HCT116 (cell line): Measurements from ENCODE around the gene BICD1. TPM values are rescaled to one million over a fixed set of nuclear protein-coding genes. Genes with fewer than 3 reads are reported as not detected.

Experiments
- ATAC-seq: fragments of 200-7000 bp; cut with Tn5 transposase; 2 replicates; pipeline ENCODE4 v1.9.1; 2020; ENCODE audit warnings: mild to moderate bottlenecking, moderate library complexity
- BruUV-seq: library from RNA; stranded (reverse); fragments of 400-500 nt; replicated peaks from 2 replicates; lab custom pipeline; 2021; lab: Mats Ljungman, UMichigan
- CTCF ChIA-PET: fragments of 300-600 bp; sonication (Branson Sonifier 250); formaldehyde crosslinking; loops from one replicate; lab custom pipeline; 2021; ENCODE audit warnings: antibody characterized with exemption; lab: Charles Lee
- POLR2A ChIA-PET: fragments of 300-600, 350-600 bp; sonication (Branson Sonifier 250); formaldehyde crosslinking; loops from one replicate; lab custom pipeline; 2021; ENCODE audit warnings: antibody characterized with exemption; lab: Charles Lee
- RAD21 ChIA-PET, 2 experiments: fragments of 300-600 bp; sonication (Branson Sonifier 250); formaldehyde crosslinking; loops; one replicate each; lab custom pipeline; 2023; ENCODE audit warnings: low total read pairs in 2 of 2; ENCODE audit not compliant: uncharacterized antibody in 2 of 2, unreplicated experiment in 2 of 2, low non-redundant PET in 1 of 2; lab: Charles Lee
- DNase-seq: peaks from one replicate; pipeline ENCODE4 v3.0.0-alpha.2; 2010; ENCODE audit warnings: low read depth, low spot score
- H2AFZ ChIP-seq: fragments of 200-600 bp; shearing (Covaris generic), sonication (generic); 2 replicates; pipeline ENCODE4 v1.6.1; 2017; ENCODE audit warnings: low read depth, mixed run types, mixed read lengths, antibody characterized with exemption, low read length; ENCODE audit not compliant: poor library complexity, severe bottlenecking
- H3K27ac ChIP-seq: 2 replicates; pipeline ENCODE4 v1.5.1; 2012; ENCODE audit warnings: low read depth, low read length
- H3K27me3 ChIP-seq: fragments of 200-600 bp; sonication (generic); 2 replicates; pipeline ENCODE4 v1.6.1; 2016; ENCODE audit warnings: mixed run types, low read length, mixed read lengths; ENCODE audit not compliant: insufficient read depth
- H3K36me3 ChIP-seq, 2 experiments: fragments of 200-500 bp in 1 of 2; fragments of 200-600 bp in 1 of 2; sonication (Bioruptor generic) in 1 of 2; sonication (generic) in 1 of 2; 2 replicates each; pipeline versions ENCODE4 v1.5.1 to v1.6.1; 2014 to 2016; ENCODE audit warnings: low read length in 2 of 2, inconsistent platforms in 1 of 2, mixed read lengths in 1 of 2, mixed run types in 1 of 2; ENCODE audit not compliant: insufficient read depth in 2 of 2, control insufficient read depth in 1 of 2
- H3K4me1 ChIP-seq, 2 experiments: fragments of 200-600 bp in 1 of 2; sonication (generic) in 1 of 2; 2 replicates each; pipeline versions ENCODE4 v1.5.1 to v1.6.1; 2012 to 2017; ENCODE audit warnings: low read length in 2 of 2, inconsistent platforms in 1 of 2, mild to moderate bottlenecking in 1 of 2, mixed read lengths in 1 of 2, mixed run types in 1 of 2, moderate library complexity in 1 of 2; ENCODE audit not compliant: insufficient read depth in 2 of 2, control insufficient read depth in 1 of 2
- H3K4me2 ChIP-seq: fragments of 200-600 bp; sonication (generic); 2 replicates; pipeline ENCODE4 v1.6.1; 2017; ENCODE audit warnings: mixed run types, low read length, mixed read lengths
- H3K4me3 ChIP-seq, 2 experiments: fragments of 200-600 bp in 1 of 2; sonication (generic) in 1 of 2; replicated peaks in 1 of 2; 2 replicates each; pipeline ENCODE4 v1.5.1; 2011 to 2016; ENCODE audit warnings: low read length in 2 of 2, control low read depth in 1 of 2, low read depth in 1 of 2, mild to moderate bottlenecking in 1 of 2, mixed read lengths in 1 of 2, mixed run types in 1 of 2
- H3K79me2 ChIP-seq: fragments of 200-600 bp; sonication (generic); 2 replicates; pipeline ENCODE4 v1.6.1; 2017; ENCODE audit warnings: mild to moderate bottlenecking, mixed run types, low read length, moderate library complexity, mixed read lengths; ENCODE audit not compliant: insufficient read depth
- H3K9ac ChIP-seq: fragments of 200-600 bp; sonication (generic); 2 replicates; pipeline ENCODE4 v1.6.1; 2016; ENCODE audit warnings: low read length, mixed read lengths
- H3K9me2 ChIP-seq: fragments of 200-600 bp; sonication (generic), shearing (Covaris generic); 2 replicates; pipeline ENCODE4 v1.6.1; 2017; ENCODE audit warnings: mixed run types, mild to moderate bottlenecking, moderate library complexity; ENCODE audit not compliant: insufficient read depth
- H3K9me3 ChIP-seq, 2 experiments: fragments of 200-500 bp in 1 of 2; fragments of 200-600 bp in 1 of 2; sonication (Bioruptor generic) in 1 of 2; sonication (generic) in 1 of 2; 2 replicates each; pipeline ENCODE4 v1.6.1; 2014 to 2017; ENCODE audit warnings: low read length in 2 of 2, mixed read lengths in 2 of 2, inconsistent platforms in 1 of 2, low read depth in 1 of 2, mild to moderate bottlenecking in 1 of 2, mixed run types in 1 of 2, moderate library complexity in 1 of 2; ENCODE audit not compliant: control insufficient read depth in 1 of 2, insufficient read depth in 1 of 2
- H4K20me1 ChIP-seq: fragments of 200-600 bp; sonication (generic), shearing (Covaris generic); 2 replicates; pipeline ENCODE4 v1.6.1; 2017; ENCODE audit warnings: mixed run types, mild to moderate bottlenecking, moderate library complexity; ENCODE audit not compliant: insufficient read depth
- CBX3 ChIP-seq: IDR thresholded peaks from 2 replicates; pipeline ENCODE4 v1.6.1; 2012; ENCODE audit warnings: low read depth
- CEBPB ChIP-seq: IDR thresholded peaks from 2 replicates; pipeline ENCODE4 v1.6.1; 2012; ENCODE audit warnings: low read depth
- CTCF ChIP-seq, 3 experiments: fragments of 200-600 bp in 1 of 3; sonication (generic) in 1 of 3; IDR thresholded peaks in 2 of 3; conservative IDR thresholded peaks in 1 of 3; 2 replicates each; pipeline ENCODE4 v1.5.1; 2012 to 2017; ENCODE audit warnings: low read depth in 2 of 3, low read length in 2 of 3, antibody characterized with exemption in 1 of 3, borderline replicate concordance in 1 of 3, control low read depth in 1 of 3, mild to moderate bottlenecking in 1 of 3, mixed read lengths in 1 of 3, mixed run types in 1 of 3, moderate library complexity in 1 of 3; ENCODE audit not compliant: insufficient read depth in 1 of 3
- EGR1 ChIP-seq: IDR thresholded peaks from 2 replicates; pipeline ENCODE4 v1.6.1; 2012; ENCODE audit warnings: low read depth
- ELF1 ChIP-seq: IDR thresholded peaks from 2 replicates; pipeline ENCODE4 v1.6.1; 2012; ENCODE audit warnings: low read depth, borderline replicate concordance
- EZH2 ChIP-seq: fragments of 200-600 bp; sonication (generic); IDR thresholded peaks from 2 replicates; pipeline ENCODE4 v1.6.1; 2017; ENCODE audit warnings: antibody characterized with exemption, mixed run types
- FOSL1 ChIP-seq: IDR thresholded peaks from 2 replicates; pipeline ENCODE4 v1.6.1; 2012; ENCODE audit warnings: low read depth
- JUND ChIP-seq: IDR thresholded peaks from 2 replicates; pipeline ENCODE4 v1.6.1; 2012
- POLR2A ChIP-seq: IDR thresholded peaks from 2 replicates; pipeline ENCODE4 v1.7.0; 2011; ENCODE audit warnings: borderline replicate concordance; ENCODE audit not compliant: insufficient read depth, insufficient read length; ENCODE audit errors: extremely low read depth
- POLR2AphosphoS5 ChIP-seq: IDR thresholded peaks from 2 replicates; pipeline ENCODE4 v1.6.1; 2011; ENCODE audit warnings: mild to moderate bottlenecking, low read depth, low read length, moderate library complexity
- RAD21 ChIP-seq: IDR thresholded peaks from 2 replicates; pipeline ENCODE4 v1.6.1; 2012; ENCODE audit warnings: low read depth, mild to moderate bottlenecking
- REST ChIP-seq: IDR thresholded peaks from 2 replicates; pipeline ENCODE4 v1.6.1; 2012; ENCODE audit warnings: low read depth
- SIN3A ChIP-seq: IDR thresholded peaks from 2 replicates; pipeline ENCODE4 v1.6.1; 2012; ENCODE audit warnings: low read depth
- SP1 ChIP-seq: IDR thresholded peaks from 2 replicates; pipeline ENCODE4 v1.6.1; 2012; ENCODE audit warnings: low read depth
- SRF ChIP-seq: IDR thresholded peaks from 2 replicates; pipeline ENCODE4 v1.6.1; 2012; ENCODE audit warnings: low read depth
- YY1 ChIP-seq: IDR thresholded peaks from 2 replicates; pipeline ENCODE4 v1.6.1; 2011; ENCODE audit warnings: low read length, low read depth, moderate library complexity, mild to moderate bottlenecking; ENCODE audit not compliant: insufficient replicate concordance; ENCODE audit errors: extremely low read depth
- ZNF274 ChIP-seq: fragments of 200-500 bp; sonication (Bioruptor generic); IDR thresholded peaks from 2 replicates; pipeline ENCODE4 v1.6.1; 2014; ENCODE audit warnings: mild to moderate bottlenecking, low read depth, low read length, inconsistent platforms
- intact Hi-C: fragments of 100-400 bp; cut with micrococcal nuclease; formaldehyde crosslinking; loops from 2 replicates; pipeline ENCODE4 v1.10.0; 2022
- total RNA-seq: library from RNA; stranded (reverse); gene quantifications from one replicate; pipeline ENCODE4 v1.2.1, GENCODE V29; 2021; ENCODE audit not compliant: unreplicated experiment
- TF ChIP-seq, protein P1 (sequence below): IDR thresholded peaks from 2 replicates; pipeline ENCODE4 v1.6.1; 2012
- TF ChIP-seq, protein P2 (sequence below): IDR thresholded peaks from 2 replicates; pipeline ENCODE4 v1.6.1; 2011; ENCODE audit warnings: mild to moderate bottlenecking, low read length, moderate library complexity; ENCODE audit not compliant: insufficient replicate concordance; ENCODE audit errors: extremely low read depth

The BICD1 gene
- total RNA-seq, 1 experiment from 2014 or later = 32.5 TPM

DNA sequence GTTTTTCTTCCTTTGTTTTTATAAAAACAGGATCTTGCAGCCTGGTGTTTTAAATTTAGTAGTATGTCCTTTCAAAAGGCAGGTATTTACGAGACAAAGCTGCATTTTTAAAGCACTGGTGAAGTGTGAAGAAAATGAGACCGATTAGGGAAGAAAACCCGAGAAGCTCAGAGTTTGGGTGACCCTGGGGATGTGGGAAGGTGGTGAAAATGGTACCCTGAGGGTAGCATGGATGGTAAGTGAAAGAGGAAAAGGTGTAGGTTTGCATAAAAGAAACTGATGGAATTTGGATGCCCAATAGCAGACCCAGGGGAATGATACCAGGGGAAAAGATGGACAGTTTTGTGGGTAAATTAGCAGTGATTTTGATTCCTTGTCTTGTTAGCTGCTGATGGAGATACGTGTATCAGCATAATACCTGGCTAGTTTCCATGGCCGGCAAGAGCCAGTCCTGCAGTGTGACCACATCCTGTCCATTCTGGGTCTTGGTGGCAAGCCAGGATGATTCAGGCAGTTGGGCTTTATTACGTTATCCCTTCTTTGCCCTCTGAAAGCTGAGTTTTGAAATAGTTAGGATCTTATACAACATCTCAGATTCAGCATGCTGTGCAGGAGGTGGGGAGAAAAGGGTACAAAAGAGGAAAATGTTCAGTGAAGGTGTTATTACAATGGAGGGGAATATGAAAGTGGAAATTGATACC is 8.9 kb downstream of the BICD1 start (continued):
- TF ChIP-seq EGR1 (no peak), REST (no peak), JUND (peak; percentile 92), CEBPB (peak; percentile 97), EZH2 (no peak), ZNF274 (no peak), YY1 (no peak), ELF1 (no peak)
- TF ChIP-seq, protein P1, sequence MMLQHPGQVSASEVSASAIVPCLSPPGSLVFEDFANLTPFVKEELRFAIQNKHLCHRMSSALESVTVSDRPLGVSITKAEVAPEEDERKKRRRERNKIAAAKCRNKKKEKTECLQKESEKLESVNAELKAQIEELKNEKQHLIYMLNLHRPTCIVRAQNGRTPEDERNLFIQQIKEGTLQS = no peak

GRCh38 chr12:32116897-32117296 is 10.2 kb downstream of the BICD1 start:
- H3K4me3 ChIP-seq = no peak overlapping the region
- H2AFZ ChIP-seq = no peak overlapping the region
- ChIA-PET CTCF (no interaction called here), POLR2A (no interaction called here), RAD21 (no interaction called here)
- BruUV-seq = no TSS peak
- H3K9me2 ChIP-seq = no peaks in the 10 kb centered on the region
- H3K27ac ChIP-seq = peak overlapping the region; percentile 69
- no peak for ATAC-seq
- intact Hi-C loops = no loop called here
- no peaks in the 10 kb centered on the region for H4K20me1 ChIP-seq
- H3K27me3 ChIP-seq = no peaks in the 10 kb centered on the region
- H3K36me3 ChIP-seq = peaks cover 0 to 4% of the 10 kb centered on the region in 2 experiments; a peak in 1 of 4 replicates
- DNase-seq = no peak
- peak overlapping the region; percentile 30 for H3K9ac ChIP-seq
- H3K4me1 ChIP-seq = peaks cover 29 to 39% of the 10 kb centered on the region in 2 experiments
- peaks cover 39% of the 10 kb centered on the region for H3K79me2 ChIP-seq
- no peaks in the 10 kb centered on the region for H3K9me3 ChIP-seq
- peak overlapping the region; percentile 62 for H3K4me2 ChIP-seq
- TF ChIP-seq CEBPB = no peak
- no peak for TF ChIP-seq SRF
- TF ChIP-seq, protein P2, sequence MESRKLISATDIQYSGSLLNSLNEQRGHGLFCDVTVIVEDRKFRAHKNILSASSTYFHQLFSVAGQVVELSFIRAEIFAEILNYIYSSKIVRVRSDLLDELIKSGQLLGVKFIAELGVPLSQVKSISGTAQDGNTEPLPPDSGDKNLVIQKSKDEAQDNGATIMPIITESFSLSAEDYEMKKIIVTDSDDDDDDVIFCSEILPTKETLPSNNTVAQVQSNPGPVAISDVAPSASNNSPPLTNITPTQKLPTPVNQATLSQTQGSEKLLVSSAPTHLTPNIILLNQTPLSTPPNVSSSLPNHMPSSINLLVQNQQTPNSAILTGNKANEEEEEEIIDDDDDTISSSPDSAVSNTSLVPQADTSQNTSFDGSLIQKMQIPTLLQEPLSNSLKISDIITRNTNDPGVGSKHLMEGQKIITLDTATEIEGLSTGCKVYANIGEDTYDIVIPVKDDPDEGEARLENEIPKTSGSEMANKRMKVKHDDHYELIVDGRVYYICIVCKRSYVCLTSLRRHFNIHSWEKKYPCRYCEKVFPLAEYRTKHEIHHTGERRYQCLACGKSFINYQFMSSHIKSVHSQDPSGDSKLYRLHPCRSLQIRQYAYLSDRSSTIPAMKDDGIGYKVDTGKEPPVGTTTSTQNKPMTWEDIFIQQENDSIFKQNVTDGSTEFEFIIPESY = no peak
- no peak for TF ChIP-seq RAD21
- no peak for TF ChIP-seq POLR2AphosphoS5
- TF ChIP-seq SIN3A = no peak
- no peak for TF ChIP-seq CBX3
- TF ChIP-seq FOSL1 = no peak
- TF ChIP-seq SP1 = no peak
- no peak for TF ChIP-seq EGR1
- no peak for TF ChIP-seq CTCF (IDR thresholded peaks at IDR 0.05 in 2 of 3, conservative IDR thresholded peaks at IDR 0.05 in 1 of 3; ENCODE audit: borderline replicate concordance in 1 of 3, insufficient read depth in 1 of 3, low read depth in 2 of 3, low read length in 2 of 3)
- TF ChIP-seq JUND = no peak
- TF ChIP-seq EZH2 = no peak
- TF ChIP-seq POLR2A = no peak
